HG03342 (cell line): ENCODE measurements around the gene TUBGCP6.

ENCODE experiments used
- ATAC-seq: cut with Tn5 transposase; IDR thresholded peaks from one replicate; pipeline ENCODE4 v1.9.1; 2021; ENCODE audit warnings: mild to moderate bottlenecking, moderate library complexity; ENCODE audit not compliant: unreplicated experiment

Gene TUBGCP6

DNA sequence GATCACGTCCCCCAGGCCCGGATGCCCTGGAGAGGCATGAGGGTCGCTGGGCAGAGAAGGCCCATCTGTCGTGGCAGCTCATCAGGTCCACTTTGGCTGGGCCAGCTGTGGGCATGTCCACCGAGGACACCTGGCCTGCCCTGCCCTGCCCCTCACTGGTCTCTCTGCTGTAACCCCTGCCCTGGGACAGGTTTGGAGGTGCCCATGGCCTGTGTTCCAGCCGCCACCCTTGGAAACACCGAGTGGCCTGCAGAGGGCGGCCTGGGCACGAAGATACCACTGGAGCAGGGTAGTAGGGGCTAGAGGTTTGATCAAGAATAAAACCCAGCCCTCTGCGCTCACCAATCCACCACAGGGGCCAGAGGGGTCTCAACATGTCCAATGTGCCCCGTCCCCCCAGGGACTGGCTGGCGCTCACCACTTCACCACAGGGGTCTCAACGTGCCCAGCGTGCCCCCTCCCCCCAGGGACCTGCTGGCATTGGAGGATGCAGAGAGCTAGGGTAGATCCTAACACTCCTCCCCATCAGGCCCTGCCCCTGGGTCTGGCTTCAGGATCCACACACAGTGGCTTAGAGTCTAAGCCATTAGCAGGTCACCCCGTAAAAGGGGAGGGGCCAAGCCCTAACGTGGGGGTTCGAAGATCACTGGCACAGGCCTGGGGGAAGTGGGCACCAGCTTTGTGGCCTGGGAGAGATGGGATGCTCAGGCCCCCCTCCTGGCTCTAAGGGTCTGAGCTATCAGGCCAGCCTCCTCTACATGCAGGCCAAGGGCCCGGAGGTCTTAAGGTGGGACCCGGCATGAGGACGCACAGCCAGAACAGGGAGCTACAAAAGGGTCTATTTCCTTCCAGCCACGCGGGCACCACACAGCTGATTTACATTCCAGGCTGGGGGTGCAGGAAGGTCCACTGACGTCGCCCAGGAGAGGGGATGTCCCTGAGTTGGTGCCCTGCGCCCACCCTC lies 7.5 kb upstream of the TUBGCP6 start:
- no peak for ATAC-seq

DNA sequence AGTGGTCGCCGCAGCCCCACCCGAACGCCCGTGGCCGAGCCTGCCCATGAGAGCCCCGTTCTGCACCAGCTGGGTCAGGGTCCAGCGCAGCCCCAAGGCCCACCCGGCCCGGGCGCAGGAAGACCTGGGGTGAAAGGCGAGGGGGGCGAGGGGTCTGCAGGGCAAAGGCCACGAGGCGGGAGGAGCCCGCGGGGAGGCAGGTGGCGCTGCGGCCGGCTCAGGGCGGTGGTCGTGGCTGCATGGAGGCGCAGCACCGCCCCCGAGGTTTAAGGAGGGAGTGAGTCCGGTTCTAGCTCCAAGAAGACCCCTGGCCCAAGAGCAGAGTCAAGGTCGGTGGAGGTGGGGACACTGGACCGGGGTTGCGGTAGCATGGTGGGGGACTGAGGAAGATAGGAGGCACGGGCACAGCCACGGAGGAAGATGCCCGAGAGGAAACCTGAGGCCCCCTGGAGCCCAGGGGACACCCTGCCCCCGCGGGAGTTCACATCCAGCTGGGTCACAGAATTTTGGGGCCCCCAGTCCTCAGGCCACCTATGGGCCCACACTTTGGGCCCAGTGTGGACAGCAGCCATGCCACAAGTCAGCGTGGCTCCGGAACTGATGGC lies 6.8 kb upstream of the TUBGCP6 start:
- no peak for ATAC-seq

DNA sequence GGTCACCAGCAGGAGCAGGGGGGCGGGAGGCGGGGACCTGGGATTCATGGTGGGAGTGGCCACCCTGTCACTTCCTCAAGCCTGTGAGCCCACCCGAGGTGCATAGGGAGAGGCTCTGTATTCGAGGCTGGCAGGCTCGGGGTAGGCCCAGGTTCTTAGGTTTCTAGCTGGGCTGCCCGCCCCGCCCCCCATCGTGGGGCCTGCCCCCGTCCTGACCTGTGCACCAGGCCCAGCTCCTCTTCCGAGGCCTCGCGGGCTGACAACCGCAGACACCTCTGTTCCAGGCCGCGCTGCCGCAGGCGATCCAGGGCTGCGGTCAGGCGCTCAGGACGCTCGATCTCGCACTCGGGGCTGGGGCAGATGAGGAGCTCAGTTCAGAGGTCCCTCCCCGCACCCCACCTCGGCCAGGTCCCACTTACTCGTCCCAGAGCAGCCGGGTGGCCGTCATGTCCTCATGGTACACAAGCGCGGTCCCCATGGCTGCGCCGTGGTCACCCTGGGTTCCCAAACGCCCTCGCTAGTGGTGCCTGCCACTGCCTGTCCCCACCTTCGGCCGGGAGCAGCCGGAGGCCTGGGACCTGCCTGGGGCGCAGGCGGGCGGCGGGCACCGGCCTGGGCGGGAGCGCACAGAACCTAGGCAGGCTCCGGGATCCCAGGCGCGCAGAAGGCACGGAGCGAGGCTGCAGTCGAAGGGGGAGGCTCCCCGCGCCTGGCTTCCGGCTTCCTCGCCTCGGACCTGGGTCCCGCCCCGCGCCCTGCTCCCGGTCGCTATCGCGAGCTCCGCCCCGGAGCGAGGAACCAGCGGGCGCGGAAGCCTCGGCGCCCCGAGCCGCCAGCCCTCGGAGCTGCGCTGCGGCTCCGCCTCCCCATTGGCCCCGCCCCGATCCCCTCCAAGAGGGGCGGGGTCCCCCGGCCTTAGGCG lies 6.0 kb upstream of the TUBGCP6 start, which contains the start of gene HDAC10:
HDAC10 (minus strand) TSS at position 711 of the 922 bp plus-strand sequence; CDS start at position 478, 233 bp downstream.
- ATAC-seq, result peak; percentile 50

DNA sequence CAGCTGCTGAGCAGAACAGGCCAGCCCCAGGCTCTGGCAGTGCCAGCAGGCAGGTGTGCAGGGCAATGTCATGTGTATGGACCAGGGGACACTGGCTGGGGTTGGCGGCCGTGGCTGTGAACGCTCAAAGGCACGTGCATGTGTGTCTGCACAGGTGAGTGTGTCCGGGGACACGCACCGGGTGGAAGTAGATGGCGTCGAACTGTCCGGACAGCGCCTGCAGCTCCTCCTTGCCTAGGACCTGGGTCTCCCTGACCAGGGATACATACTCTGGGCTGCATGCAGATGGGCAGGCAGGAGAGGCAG lies 5.4 kb upstream of the TUBGCP6 start:
- ATAC-seq, result no peak

DNA sequence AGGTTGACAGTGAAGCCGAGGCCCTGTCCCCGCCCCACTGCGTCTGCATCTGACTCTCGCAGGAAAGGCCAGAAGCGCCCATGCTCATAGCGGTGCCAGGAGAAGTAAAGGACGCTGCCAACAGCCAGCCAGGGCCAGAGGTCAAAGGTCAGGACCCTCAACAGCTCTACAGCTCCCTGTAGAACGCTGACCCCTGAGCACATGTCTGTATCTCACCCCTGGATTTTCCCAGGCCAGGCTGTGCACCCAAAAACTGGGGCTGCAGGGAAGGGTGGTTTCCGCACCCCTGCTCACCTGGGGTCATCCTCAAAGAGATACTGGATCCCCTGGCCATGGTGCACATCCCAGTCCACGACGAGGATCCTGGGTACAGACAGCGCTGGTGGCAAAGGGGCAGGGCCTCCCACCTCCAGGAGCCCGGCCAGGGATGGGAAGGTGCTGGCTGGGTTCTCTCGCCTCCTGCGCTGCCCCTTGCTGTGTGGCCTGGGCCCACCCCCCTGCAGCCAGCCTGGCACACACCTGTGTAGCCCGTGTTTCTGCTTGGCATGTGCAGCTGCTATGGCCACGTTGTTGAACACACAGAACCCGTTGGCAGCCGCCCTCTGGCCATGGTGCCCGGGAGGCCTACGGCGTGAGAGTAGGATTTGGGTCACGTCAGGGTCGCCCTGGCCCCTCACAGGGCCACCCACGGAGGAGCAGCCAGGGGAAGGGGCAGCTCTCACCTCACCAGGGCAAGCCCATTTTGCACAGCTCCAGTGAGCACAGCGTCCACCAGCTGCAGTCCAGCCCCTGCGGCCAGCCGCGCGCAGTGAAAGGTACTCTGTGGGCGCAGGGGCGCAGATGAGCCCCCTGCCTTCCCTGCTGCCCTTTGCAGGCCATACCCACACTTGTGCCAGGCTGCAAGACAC lies 4.8 kb upstream of the TUBGCP6 start:
- ATAC-seq, result no peak

DNA sequence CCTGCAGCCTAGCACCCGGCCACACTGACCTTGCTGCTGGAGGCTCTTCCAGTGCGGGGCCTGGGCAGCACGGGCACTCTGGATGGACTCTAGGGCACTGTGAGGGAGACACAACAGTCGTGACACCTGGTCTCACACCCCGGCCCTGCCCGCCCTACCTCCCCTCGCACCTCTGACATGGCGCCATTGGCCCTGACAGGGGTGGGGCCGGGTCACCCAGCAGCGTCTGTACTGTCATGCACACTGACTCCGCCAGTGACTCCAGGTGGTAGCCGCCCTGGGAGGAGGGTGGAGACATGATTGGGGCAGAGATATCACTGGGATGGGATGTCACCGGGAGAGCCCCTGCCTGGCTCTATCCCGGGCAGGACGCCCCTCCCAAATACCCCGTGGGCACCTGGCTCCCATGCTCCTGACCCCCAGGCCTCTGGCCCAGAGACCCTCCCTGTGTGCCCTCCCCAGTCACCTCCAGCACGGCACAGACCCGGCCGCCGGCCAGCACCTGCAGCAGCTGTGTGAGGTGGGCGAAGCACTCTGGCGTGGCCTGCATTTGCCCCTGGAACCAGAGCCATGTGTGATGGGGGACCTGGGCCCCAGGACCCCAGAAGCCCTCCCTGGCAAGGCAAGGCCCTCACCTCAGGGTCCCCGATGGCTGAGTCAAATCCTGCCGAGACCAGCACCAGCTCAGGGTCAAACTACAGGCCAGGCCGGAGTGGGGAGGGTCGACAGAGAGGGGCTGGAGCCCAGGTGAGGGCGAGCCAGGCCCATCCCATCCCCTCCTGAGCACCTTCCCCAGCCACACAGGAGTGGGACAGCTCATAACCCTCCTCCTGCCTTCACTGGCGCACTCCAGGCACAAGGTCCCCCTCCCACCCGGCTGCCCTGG lies 3.6 kb upstream of the TUBGCP6 start:
- ATAC-seq, result no peak

DNA sequence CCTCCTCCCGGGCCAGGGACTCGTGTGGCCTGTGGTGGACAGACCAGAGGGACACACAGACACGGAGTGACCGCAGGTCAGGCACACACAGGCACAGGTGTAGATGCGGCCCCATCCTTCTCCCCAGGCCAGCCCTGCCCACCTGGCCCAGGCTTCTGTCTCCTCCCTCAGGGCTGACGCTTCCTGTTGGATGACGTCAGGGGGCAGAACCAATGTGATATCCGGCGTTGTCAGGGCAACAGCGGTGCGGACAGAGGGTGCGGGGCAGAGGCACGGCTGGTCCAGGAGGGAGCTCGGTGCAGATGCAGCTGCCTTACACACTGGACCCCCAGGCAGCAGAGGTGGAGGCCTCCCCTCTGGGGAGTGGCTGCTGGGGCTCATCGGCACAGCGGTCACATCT lies 2.9 kb upstream of the TUBGCP6 start:
- no peak for ATAC-seq

DNA sequence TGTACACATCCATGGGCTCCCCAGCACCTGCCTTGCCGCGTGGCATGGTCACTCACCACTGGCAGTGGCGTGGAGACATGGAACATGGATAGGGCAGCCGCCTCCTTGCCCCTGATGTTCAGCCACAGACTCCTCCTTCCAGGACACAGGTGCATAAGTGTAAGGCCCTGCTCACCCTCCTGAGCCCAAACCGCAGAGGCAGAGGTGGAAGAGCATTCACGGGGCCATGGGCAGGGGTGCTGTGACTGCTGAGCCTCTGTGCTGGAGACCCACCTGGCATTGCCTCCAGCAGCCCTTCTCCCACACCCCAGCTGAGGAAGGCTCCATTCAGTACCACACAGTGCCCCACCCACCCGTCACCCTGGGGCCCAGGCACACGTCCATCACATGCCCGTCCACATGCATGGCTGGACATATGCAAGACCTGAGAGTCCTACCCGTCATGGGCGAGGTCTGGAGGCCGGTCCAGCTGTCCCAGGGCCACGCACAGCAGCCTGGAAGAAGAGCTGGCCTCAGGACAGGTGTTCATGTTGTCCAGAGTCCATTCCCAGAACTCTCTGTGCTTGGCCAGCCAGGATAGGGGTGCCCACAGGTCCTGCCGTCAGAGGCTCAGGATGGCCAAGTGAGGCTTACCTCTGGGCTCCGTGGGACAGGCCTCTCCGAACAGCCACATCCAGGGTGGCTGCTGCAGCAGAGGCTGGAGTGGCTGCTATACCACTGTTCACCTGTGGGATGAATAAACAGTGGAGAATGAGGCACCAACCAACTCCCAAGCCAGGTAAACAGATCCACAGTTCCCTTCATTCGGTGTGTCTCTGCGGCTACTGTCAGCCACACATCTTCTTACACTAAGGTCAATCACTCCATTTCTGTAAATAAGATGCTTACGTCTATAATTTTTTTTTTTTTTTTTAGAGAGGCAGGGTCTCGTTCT lies 1.7 kb upstream of the TUBGCP6 start:
- no peak for ATAC-seq

DNA sequence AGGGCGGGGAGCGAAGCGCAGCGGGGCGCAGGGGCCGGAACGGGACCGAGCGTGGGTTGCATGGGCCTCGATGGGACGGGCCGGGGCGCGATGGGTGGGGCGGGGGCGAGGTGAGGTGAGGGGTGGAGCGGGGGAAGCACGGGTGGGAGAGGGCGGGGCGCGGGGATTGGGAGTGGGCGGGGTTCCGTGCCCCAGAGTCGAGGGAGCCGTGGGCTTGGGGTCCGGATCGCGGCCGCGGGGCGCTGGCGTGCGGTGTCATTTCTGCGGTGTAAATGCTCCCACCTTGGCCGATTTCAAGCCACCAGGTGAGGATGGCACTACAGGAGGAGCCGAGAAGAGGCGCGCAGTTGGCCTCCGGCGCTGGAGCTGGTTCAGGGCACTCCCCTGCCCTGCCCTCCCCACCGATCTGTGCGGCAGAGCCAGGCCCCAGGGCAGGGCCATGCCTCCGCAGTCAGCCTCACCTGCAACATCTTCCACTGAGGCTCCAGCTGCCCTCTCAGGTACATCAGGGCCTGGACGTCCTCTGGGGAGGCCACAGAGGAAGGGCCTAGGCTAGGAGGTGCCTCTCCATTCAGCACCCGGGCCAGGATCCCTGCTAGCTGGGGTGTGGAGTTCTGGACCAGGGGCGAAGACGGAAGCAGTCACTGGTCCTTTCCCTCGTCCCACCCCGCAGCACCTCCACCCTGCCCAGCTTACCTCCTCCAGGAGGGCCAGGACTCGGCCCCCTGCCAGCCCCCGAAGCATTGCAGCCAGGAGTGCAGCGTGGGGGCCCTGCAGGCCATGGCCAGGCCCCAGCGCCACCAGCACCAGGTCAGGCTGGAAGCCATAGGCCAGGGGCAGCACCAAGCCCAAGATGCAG lies 620 bp upstream of the TUBGCP6 start:
- peak; percentile 5 for ATAC-seq

DNA sequence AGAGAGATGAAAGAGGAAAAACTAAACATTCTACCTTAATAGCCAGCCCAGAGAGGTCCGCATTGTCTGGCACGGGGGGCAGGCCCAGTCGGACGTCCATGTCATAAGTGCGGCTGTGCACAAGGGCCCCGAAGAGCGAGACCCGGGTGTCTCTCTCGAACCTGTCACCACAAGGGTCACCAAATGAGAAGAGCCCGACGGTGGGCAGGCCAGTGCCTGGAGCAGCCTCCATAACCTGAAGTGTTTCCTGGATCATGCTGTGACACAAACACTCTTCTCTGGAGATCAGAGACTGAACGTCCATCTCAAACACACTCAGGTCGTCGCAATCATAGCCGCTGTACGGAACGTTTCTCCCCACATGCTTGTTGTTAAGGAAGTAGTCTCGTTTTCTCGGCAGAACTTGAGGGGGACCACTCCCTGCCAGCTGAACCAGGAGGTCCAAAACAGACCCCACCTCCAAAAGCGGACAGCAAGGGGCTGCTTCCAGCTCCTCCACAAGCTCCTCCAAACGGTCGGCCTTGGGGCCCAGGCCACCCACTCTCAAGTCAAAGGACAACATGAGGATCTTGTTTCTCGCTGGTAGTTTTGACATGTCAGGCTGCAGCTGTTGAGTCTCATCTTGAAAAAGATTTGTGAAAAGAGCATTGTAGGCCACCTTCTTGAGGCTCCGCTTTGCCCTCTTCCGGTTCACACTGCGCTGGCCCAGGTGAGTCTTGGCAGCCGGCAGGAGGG lies 971 bp downstream of the TUBGCP6 start:
- ATAC-seq, result no peak

DNA sequence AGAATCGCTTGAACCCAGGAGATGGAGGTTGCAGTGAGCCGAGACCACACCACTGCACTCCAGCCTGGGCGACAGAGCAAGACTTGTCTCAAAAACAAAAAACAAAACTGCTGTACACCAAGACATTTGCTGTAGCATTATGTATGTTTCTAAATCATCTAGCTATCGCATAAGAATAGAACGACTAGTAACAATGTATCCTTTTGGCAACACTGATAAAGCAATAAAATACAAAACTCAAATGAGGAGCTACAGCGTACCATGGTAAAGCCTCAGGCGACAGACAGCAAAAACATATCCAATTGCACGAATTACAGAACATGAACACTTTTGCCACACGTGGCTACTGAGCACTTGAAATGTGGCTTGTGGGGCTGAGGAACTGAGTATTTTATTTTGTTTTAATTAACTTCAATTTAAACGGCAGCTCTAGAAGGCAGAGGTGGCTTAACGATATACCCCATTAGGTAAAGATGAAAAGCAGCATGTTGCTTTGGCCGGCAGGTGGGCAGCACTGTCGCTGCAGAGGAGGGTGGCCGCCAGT lies 2.3 kb downstream of the TUBGCP6 start:
- no peak for ATAC-seq

DNA sequence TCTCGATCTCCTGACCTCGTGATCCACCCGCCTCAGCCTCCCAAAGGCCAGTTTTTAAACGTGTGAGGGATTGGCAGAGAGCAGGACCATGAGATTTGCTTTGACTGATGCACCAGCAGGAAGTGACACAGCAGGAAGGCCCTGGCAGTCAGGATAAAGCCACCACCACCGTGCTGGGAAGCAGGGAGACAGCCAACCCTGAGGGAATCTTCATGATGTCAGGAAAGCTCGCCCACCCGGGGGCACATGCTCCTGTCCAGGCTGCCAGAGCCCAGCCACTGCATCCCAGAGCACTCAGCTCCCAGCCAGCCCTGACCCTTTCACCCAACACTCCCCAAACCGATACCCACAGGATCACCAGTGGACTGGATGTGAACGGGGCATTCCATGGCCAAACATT lies 6.1 kb downstream of the TUBGCP6 start:
- no peak for ATAC-seq

DNA sequence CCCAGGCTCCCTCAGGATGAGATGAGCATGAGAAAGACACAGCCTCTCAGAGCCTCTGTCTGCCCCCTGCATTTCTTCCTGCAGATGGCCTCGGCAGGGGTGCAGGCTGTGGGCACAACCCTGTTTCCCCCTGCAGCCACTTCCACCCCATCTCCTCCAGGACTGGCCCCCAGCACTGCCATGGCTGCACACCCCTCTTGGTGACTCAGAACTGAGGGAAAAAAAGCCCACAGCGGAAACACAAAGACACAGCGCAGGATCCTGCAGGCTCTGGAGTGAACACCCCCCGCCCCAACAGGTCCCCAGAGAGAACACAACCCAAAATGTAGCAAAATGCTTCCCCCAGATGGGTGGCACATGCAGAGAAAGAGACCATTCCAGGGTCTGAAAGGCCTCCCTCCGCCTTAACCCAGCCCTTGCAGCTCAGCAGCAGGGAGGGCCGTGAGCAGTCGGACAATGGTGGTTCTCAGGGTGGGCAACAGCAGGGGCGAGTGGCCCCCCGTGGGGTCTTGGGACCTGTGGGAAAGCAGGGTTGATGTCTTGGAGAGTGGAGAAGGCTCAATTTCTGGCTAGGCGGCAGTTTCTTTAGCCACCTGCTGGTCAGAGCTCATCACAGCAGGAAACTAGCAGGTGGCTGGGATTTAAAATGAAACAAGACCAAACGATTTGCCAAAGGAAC lies 8.0 kb downstream of the TUBGCP6 start:
- no peak for ATAC-seq

DNA sequence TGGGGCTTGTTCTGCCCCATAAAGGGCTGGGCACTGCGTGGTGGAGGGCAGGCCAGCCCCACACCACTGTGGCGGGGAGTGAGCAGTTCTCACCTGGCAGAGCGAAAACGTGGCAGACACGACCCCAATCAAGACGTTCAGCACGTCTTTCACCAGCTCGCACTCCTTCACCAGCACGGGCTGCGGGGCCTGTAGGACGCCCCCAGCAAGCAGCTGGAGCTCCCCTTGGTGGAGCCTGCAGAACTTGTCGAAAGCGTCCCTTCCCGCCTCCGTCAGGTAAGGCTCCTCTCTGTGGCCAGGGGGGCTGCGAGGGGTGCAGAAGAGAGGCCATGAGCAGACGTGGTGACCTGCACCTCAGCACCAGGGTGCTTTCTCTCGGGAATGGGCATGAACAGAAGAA lies 11.6 kb downstream of the TUBGCP6 start:
- ATAC-seq, result no peak

DNA sequence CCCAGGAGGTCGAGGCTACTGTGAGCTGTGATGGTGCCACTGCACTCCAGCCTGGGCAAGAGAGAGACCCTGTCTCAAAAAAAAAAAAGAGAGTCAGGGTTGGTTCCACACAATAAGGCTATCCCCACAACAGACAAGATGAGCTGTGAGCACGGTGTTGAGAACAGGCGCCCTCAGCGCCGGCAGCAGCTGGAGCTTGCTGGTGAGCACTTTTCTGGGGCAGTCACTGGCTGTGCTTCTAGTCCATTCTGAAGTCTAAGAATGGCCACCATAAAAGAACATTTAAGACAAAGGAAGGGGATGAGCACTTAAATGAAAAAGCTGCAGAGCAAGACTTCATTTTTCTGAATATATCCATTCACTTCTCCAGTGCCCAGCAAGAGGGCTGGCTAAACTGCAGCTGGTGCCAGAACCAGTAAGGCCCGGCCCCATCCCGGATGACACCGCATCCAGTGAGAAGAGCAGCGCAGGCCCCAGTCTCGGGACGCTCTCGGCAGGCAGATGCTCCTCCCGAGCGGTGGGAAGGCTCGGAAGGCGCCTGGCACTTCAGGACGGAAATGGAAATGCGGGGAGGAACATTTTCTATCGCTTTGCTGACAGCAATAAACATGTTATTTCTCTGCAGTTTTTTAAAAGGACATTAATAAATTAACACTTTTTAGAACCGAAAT lies 12.2 kb downstream of the TUBGCP6 start:
- no peak for ATAC-seq
